Measurements from ENCODE around the gene VWC2. TPM values are rescaled to one million over a fixed set of nuclear protein-coding genes. Genes with fewer than 3 reads are reported as not detected.

VWC2 gene
- total and polyA plus RNA-seq, 2 of the 4 experiments (the other 2 are of a cell fraction): not detected

DNA sequence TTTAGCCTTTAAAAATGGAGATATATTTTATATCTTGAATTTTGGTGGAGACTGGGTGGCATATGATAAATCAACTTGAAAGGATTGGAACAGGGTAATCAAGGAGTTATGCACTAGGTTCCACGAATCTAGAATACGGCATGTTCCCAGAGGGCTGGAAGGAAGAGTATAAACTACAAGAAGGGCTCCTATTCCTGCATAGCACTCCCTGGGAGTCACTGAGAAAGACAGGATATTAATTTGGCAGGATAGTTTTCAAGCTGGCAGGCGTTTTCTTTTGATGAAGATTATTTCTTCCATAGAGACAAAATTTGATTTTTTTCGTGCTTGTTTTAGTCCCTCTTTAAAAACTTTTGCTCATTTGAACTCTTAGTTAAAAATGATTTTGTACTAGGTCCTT is 119.7 kb downstream of the VWC2 start:
- Histone ChIP-seq H3K27ac (ENCODE audit: insufficient read depth, low read length) (no peak overlapping the region), H3K9ac (ENCODE audit: low read depth, low read length) (no peak overlapping the region), H2BK120ac (ENCODE audit: low read depth, low read length) (no peak overlapping the region), H2AK9ac (replicated peaks; ENCODE audit: low read depth, low read length, poor library complexity) (no peak overlapping the region), H3K4me2 (ENCODE audit: low read depth, low read length) (no peak overlapping the region), H3K4me1 (ENCODE audit: control insufficient read depth, insufficient read depth, low read length) (no peaks in the 10 kb centered on the region), H2BK20ac (ENCODE audit: low read depth, low read length) (no peak overlapping the region), H2AK5ac (ENCODE audit: low read depth, low read length) (no peak overlapping the region), H4K20me1 (ENCODE audit: insufficient read depth, low read length) (no peaks in the 10 kb centered on the region), H3K4ac (ENCODE audit: low read depth, low read length) (no peak overlapping the region), H3K14ac (replicated peaks; ENCODE audit: low read depth, low read length) (no peak overlapping the region), H3K23ac (ENCODE audit: low read depth, low read length) (no peak overlapping the region), H3K9me1 (ENCODE audit: insufficient read depth, low read length) (no peaks in the 10 kb centered on the region), H4K5ac (ENCODE audit: low read depth, low read length) (no peak overlapping the region), H3K9me3 (ENCODE audit: control insufficient read depth, insufficient read depth, low read length) (peaks cover 5% of the 10 kb centered on the region), H4K91ac (ENCODE audit: insufficient read depth, low read depth, low read length) (no peak overlapping the region), H2BK5ac (ENCODE audit: low read depth, low read length, poor library complexity, severe bottlenecking) (no peak overlapping the region), H4K8ac (ENCODE audit: low read depth in 2 of 2, low read length in 2 of 2) (no peak overlapping the region), H3K27me3 (ENCODE audit: control insufficient read depth, insufficient read depth, low read length) (no peaks in the 10 kb centered on the region), H3K56ac (ENCODE audit: extremely low read depth, insufficient read depth, low read length) (no peak overlapping the region), H3K79me1 (ENCODE audit: low read depth in 1 of 2, low read length in 2 of 2) (no peaks in the 10 kb centered on the region), H3K18ac (ENCODE audit: low read depth, low read length) (no peak overlapping the region), H3K36me3 (ENCODE audit: control insufficient read depth, insufficient read depth, low read length) (no peaks in the 10 kb centered on the region), H2AFZ (replicated peaks; ENCODE audit: low read length, poor library complexity) (no peak overlapping the region), H3K4me3 (ENCODE audit: insufficient read depth, low read depth, low read length) (no peak overlapping the region), H2BK15ac (ENCODE audit: low read depth, low read length) (no peak overlapping the region)
- ATAC-seq (ENCODE audit: low read depth) (no peak), DNase-seq (no peak)
- ChIA-PET POLR2A (ENCODE audit: unreplicated experiment) (no interaction called here), CTCF (no interaction called here)
- dilution Hi-C loops (cut with HindIII; ENCODE audit: low sequenced_read_pairs, unreplicated experiment) (no loop called here), intact Hi-C loops (cut with micrococcal nuclease) (no loop called here), in situ Hi-C loops (cut with MboI; ENCODE audit: low sequenced_read_pairs) (no loop called here)
- BruUV-seq (replicated peaks): no TSS peak
- WGBS, 2 experiments (ENCODE audit: extremely low coverage in 2 of 2, insufficient read length in 1 of 2): no CpG with 5 or more reads among the region's 4 CpGs
- TF ChIP-seq MXI1 (IDR thresholded peaks at IDR 0.05; ENCODE audit: borderline replicate concordance, low read depth, low read length): no peak
- no peak for TF ChIP-seq CHD1 (IDR thresholded peaks at IDR 0.05; ENCODE audit: low read depth, low read length)
- no peak for TF ChIP-seq NFE2L2 (IDR thresholded peaks at IDR 0.05; ENCODE audit: low read depth, low read length)
- no peak for TF ChIP-seq SMC3 (IDR thresholded peaks at IDR 0.05; ENCODE audit: low read depth, low read length)
- TF ChIP-seq MAZ (IDR thresholded peaks at IDR 0.05; ENCODE audit: borderline replicate concordance, low read depth, low read length): no peak
- no peak for TF ChIP-seq POLR2A (IDR thresholded peaks at IDR 0.05; ENCODE audit: low read depth, low read length)
- TF ChIP-seq CEBPB (IDR thresholded peaks at IDR 0.05; ENCODE audit: low read depth, low read length): no peak
- no peak for TF ChIP-seq BHLHE40 (IDR thresholded peaks at IDR 0.05; ENCODE audit: low read depth, low read length)
- no peak for TF ChIP-seq FOS (IDR thresholded peaks at IDR 0.05; ENCODE audit: low read depth, low read length)
- no peak for TF ChIP-seq RCOR1 (IDR thresholded peaks at IDR 0.05; ENCODE audit: insufficient replicate concordance, low read length)
- TF ChIP-seq RAD21 (IDR thresholded peaks at IDR 0.05; ENCODE audit: low read length): no peak
- TF ChIP-seq MAFK (IDR thresholded peaks at IDR 0.05; ENCODE audit: low read depth, low read length): no peak
- TF ChIP-seq, protein P1, sequence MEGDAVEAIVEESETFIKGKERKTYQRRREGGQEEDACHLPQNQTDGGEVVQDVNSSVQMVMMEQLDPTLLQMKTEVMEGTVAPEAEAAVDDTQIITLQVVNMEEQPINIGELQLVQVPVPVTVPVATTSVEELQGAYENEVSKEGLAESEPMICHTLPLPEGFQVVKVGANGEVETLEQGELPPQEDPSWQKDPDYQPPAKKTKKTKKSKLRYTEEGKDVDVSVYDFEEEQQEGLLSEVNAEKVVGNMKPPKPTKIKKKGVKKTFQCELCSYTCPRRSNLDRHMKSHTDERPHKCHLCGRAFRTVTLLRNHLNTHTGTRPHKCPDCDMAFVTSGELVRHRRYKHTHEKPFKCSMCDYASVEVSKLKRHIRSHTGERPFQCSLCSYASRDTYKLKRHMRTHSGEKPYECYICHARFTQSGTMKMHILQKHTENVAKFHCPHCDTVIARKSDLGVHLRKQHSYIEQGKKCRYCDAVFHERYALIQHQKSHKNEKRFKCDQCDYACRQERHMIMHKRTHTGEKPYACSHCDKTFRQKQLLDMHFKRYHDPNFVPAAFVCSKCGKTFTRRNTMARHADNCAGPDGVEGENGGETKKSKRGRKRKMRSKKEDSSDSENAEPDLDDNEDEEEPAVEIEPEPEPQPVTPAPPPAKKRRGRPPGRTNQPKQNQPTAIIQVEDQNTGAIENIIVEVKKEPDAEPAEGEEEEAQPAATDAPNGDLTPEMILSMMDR (conservative IDR thresholded peaks at IDR 0.05; ENCODE audit: low read depth, low read length): no peak
- TF ChIP-seq, protein P2, sequence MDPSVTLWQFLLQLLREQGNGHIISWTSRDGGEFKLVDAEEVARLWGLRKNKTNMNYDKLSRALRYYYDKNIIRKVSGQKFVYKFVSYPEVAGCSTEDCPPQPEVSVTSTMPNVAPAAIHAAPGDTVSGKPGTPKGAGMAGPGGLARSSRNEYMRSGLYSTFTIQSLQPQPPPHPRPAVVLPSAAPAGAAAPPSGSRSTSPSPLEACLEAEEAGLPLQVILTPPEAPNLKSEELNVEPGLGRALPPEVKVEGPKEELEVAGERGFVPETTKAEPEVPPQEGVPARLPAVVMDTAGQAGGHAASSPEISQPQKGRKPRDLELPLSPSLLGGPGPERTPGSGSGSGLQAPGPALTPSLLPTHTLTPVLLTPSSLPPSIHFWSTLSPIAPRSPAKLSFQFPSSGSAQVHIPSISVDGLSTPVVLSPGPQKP (IDR thresholded peaks at IDR 0.05; ENCODE audit: borderline replicate concordance, low read depth, low read length): no peak
- TF ChIP-seq RFX5 (IDR thresholded peaks at IDR 0.05; ENCODE audit: low read depth, low read length): no peak

Data from IMR-90 (cell line).